Activated naive CD4-positive, alpha-beta T cell treated with anti-CD3 and anti-CD28 coated beads, Interleukin-2, amount 10 ng/mL, durations not matched to agents 7 days and 5 days (primary cell): ENCODE measurements around the gene TNK2.
"Not testable (repeated sequence)": the region's sequence is repeated elsewhere in the genome, so short reads cannot be mapped to it uniquely, and the experiment has no call there.

Source experiments
- CTCF ChIA-PET: fragments of 350-600 bp; sonication (Branson Sonifier 250); formaldehyde crosslinking; loops from one replicate; lab custom pipeline; 2021; ENCODE audit warnings: antibody characterized with exemption; lab: Charles Lee
- DNase-seq: peaks from one replicate; pipeline ENCODE4 v3.0.0-alpha.2; 2020
- H3K27ac Mint-ChIP-seq: one replicate; pipeline ENCODE4 v1.8.0; 2021; ENCODE audit warnings: mild to moderate bottlenecking, moderate library complexity, mixed read lengths
- H3K27me3 Mint-ChIP-seq: one replicate; pipeline ENCODE4 v1.8.0; 2021; ENCODE audit warnings: mild to moderate bottlenecking, mixed read lengths
- H3K36me3 Mint-ChIP-seq: one replicate; pipeline ENCODE4 v1.8.0; 2021; ENCODE audit warnings: mixed read lengths
- H3K4me1 Mint-ChIP-seq: one replicate; pipeline ENCODE4 v1.8.0; 2021; ENCODE audit warnings: mixed read lengths
- H3K4me3 Mint-ChIP-seq: one replicate; pipeline ENCODE4 v1.8.0; 2021; ENCODE audit warnings: mild to moderate bottlenecking, moderate library complexity, mixed read lengths
- H3K9me3 Mint-ChIP-seq: one replicate; pipeline ENCODE4 v1.8.0; 2021; ENCODE audit warnings: mixed read lengths

Gene TNK2

GRCh38 chr3:195911041-195911945, 2.9 kb upstream of the TNK2 start:
- H3K27ac Mint-ChIP-seq: no peak overlapping the region
- H3K9me3 Mint-ChIP-seq: no peaks in the 10 kb centered on the region
- H3K27me3 Mint-ChIP-seq: peaks cover 19% of the 10 kb centered on the region
- peaks cover 33% of the 10 kb centered on the region for H3K4me1 Mint-ChIP-seq
- no peak overlapping the region for H3K4me3 Mint-ChIP-seq
- no peak for DNase-seq
- H3K36me3 Mint-ChIP-seq: peaks cover 5% of the 10 kb centered on the region
- CTCF ChIA-PET: interaction anchor here (0.6 to 8.1 kb wide), 8 partner anchors 11 to 889 kb away, joined by 3 to 118 read pairs (median 4); no protein-coding TSS in a partner anchor

GRCh38 chr3:195910499-195910845, 2.1 kb upstream of the TNK2 start:
- peaks cover 14% of the 10 kb centered on the region for H3K36me3 Mint-ChIP-seq
- DNase-seq: no peak
- CTCF ChIA-PET: interaction anchor here (2.1 to 8.1 kb wide), 4 partner anchors 15 to 52 kb away, joined by 5 to 118 read pairs (median 65); no protein-coding TSS in a partner anchor
- peaks cover 14% of the 10 kb centered on the region for H3K27me3 Mint-ChIP-seq
- H3K27ac Mint-ChIP-seq: peak overlapping the region; percentile 86
- no peaks in the 10 kb centered on the region for H3K9me3 Mint-ChIP-seq
- peaks cover 40% of the 10 kb centered on the region for H3K4me1 Mint-ChIP-seq
- peak overlapping the region; percentile 73 for H3K4me3 Mint-ChIP-seq

- no peaks in the 10 kb centered on the region for H3K9me3 Mint-ChIP-seq
- H3K36me3 Mint-ChIP-seq: peaks cover 18% of the 10 kb centered on the region
- H3K27ac Mint-ChIP-seq: peak overlapping the region; percentile 86
- DNase-seq: peak; percentile 92
- H3K4me3 Mint-ChIP-seq: peak overlapping the region; percentile 73
- H3K27me3 Mint-ChIP-seq: peaks cover 9% of the 10 kb centered on the region
- peaks cover 43% of the 10 kb centered on the region for H3K4me1 Mint-ChIP-seq
- CTCF ChIA-PET: interaction anchor here (5.9 kb wide), 1 partner anchor 15 kb away, joined by 72 read pairs; no protein-coding TSS in a partner anchor
Observed at GRCh38 chr3:195909644-195910498, 1.5 kb upstream of the TNK2 start.

DNA sequence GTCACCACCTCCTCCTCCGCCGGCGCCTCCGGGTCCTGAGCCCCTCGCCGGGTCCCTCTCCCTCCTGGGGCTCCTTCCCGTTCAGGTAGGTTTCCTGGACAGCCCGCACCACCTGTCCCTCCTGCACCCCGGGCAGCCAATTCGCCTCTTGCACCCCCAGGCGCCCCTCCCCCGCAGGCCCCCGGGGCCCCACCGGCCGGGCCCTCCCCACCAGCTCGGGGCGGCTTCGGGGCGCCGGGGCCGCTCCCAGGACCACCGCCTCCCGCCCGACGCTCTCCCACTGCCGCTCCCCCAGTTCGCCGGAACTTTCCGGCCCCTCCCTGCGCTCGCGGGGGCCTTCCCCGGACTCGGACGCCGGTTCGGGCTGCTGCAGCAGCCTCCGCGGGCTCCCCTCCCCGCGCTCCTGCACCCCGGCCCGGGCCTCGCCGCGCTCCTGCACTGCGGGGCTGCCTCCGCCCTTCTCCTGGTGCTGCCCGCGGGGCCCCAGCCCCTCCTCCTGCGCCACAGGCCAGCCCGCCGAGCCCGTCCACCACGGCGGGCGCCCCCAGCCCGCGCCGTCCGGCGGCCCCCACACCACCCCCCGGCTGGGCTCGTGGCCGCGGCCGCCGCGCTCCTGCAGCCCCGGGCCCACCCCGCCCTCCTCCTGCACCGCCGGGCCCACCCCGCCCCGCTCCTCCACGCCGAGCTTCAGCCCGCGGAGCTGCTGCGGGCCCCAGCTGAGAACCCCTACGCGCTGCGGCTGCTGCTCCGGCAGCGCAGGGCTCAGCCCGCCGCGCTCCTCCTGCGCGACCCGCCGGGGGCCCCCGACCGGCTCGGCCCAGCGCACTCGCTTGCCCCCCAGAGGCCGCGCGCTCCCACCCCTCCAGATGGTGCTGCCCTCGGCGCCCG, 587 bp upstream of the TNK2 start:
- Mint-ChIP-seq H3K36me3 (peaks cover 23% of the 10 kb centered on the region), H3K4me1 (peaks cover 46% of the 10 kb centered on the region), H3K4me3 (peak overlapping the region; percentile 80), H3K27ac (peak overlapping the region; percentile 100), H3K27me3 (peaks cover 8% of the 10 kb centered on the region), H3K9me3 (no peaks in the 10 kb centered on the region)
- CTCF ChIA-PET: interaction anchor here (1.0 to 5.9 kb wide), 4 partner anchors 11 to 638 kb away, joined by 3 to 72 read pairs (median 8); partner anchors contain the start of gene XXYLT1
- DNase-seq: peak; percentile 54

DNA sequence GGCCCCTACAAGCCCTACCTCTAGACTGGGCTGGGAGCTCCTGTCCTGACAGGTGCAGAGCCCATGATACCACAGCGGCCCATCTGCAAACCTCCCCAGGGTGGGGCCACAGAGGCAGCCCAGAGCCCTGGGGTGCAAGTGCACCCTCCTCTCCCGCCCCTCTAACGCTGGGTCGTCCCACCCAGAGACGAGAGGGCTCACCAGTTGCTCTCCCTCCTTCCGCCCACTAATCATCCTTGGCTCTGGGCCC, 742 bp downstream of the TNK2 start:
- peaks cover 26% of the 10 kb centered on the region for H3K36me3 Mint-ChIP-seq
- H3K27me3 Mint-ChIP-seq: peaks cover 8% of the 10 kb centered on the region
- CTCF ChIA-PET: interaction anchor here (1.0 to 5.9 kb wide), 5 partner anchors 9 to 51 kb away, joined by 4 to 72 read pairs (median 6); no protein-coding TSS in a partner anchor
- H3K27ac Mint-ChIP-seq: peak overlapping the region; percentile 100
- DNase-seq: no peak
- H3K4me3 Mint-ChIP-seq: peak overlapping the region; percentile 80
- no peaks in the 10 kb centered on the region for H3K9me3 Mint-ChIP-seq
- peaks cover 56% of the 10 kb centered on the region for H3K4me1 Mint-ChIP-seq

DNA sequence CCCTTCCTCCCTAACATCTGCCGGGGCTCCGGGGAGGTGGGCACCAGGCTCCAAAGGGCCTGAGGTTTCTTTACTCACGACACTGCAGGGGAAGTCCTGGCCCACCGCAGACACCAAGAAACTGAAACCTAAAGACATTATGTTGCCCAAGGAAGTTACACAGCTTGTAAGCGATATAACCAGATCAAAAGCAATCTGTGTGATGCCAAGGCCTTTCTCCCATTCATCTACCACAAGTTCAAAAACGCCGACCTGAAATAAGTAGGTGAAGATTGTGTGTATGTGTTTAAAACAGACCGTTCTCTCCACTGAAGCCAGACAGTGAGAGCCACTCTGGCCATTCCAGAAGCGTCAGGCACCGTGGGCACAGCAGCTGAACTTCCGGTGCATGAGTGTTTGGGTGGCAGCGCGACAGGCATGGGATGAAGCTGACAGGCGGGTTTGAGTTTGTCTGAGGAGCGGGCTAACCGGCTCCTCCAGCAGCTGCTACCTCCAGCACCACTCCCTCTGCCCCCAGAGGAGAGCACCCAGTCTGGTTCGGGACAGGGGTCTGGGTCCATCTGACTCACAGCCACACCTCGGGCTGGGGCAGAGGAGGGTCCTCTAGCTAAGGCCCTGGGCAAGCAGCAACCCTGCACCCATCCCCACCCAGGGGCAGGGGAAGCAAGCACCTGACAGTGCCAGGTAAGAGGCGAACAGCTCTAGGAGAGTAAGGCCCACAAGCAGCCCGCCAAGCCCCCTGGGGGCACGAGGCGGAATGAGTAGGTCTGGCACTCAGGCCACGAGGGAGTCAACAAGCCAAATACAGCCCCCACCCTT, 1.3 kb downstream of the TNK2 start:
- peak overlapping the region; percentile 80 for H3K4me3 Mint-ChIP-seq
- H3K27me3 Mint-ChIP-seq: peaks cover 8% of the 10 kb centered on the region
- no peaks in the 10 kb centered on the region for H3K9me3 Mint-ChIP-seq
- CTCF ChIA-PET: interaction anchor here (0.7 to 5.9 kb wide), 5 partner anchors 8 to 50 kb away, joined by 4 to 72 read pairs (median 4); no protein-coding TSS in a partner anchor
- peak overlapping the region; percentile 100 for H3K27ac Mint-ChIP-seq
- peak; percentile 82 for DNase-seq
- H3K36me3 Mint-ChIP-seq: peaks cover 26% of the 10 kb centered on the region
- peaks cover 58% of the 10 kb centered on the region for H3K4me1 Mint-ChIP-seq

- Mint-ChIP-seq H3K27ac (peak overlapping the region; percentile 100), H3K9me3 (no peaks in the 10 kb centered on the region)
Observed at GRCh38 chr3:195905970-195906864, 2.1 kb downstream of the TNK2 start.

GRCh38 chr3:195904368-195904767, 4.0 kb downstream of the TNK2 start:
- CTCF ChIA-PET: interaction anchor here (5.9 kb wide), 1 partner anchor 10 kb away, joined by 72 read pairs; no protein-coding TSS in a partner anchor
- Mint-ChIP-seq H3K9me3 (no peaks in the 10 kb centered on the region), H3K36me3 (peaks cover 39% of the 10 kb centered on the region), H3K4me1 (peaks cover 77% of the 10 kb centered on the region), H3K27ac (no peak overlapping the region), H3K27me3 (no peaks in the 10 kb centered on the region), H3K4me3 (no peak overlapping the region)
- DNase-seq: no peak

More at GRCh38 chr3:195905970-195906864, 2.1 kb downstream of the TNK2 start:
- Mint-ChIP-seq H3K36me3 (peaks cover 26% of the 10 kb centered on the region), H3K4me1 (peaks cover 66% of the 10 kb centered on the region), H3K27me3 (no peaks in the 10 kb centered on the region), H3K4me3 (peak overlapping the region; percentile 80)
- no peak for DNase-seq
- CTCF ChIA-PET: interaction anchor here (0.7 to 5.9 kb wide), 2 partner anchors 9 to 12 kb away, joined by 4 to 72 read pairs; no protein-coding TSS in a partner anchor

DNA sequence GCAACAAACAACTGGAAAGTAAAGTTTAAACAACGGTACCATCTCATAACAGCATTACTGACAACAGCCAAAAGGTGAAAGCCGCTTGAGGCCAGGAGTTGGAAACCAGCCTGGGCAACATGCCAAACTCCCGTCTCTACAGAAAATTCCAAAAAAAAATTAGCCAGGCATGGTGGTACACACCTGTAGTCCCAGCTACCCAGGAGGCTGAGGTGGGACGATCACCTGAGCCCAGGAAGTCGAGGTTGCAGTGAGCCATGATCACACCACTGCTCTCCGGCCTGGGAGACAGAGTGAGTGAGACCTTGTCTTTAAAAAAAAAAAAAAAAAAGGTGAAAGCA, 4.4 kb downstream of the TNK2 start:
- Mint-ChIP-seq H3K27ac (peak overlapping the region; percentile 56), H3K4me3 (no peak overlapping the region), H3K27me3 (no peaks in the 10 kb centered on the region), H3K9me3 (no peaks in the 10 kb centered on the region), H3K4me1 (peaks cover 81% of the 10 kb centered on the region), H3K36me3 (peaks cover 39% of the 10 kb centered on the region)
- CTCF ChIA-PET: interaction anchor here (0.7 kb wide), 1 partner anchor 9 kb away, joined by 3 read pairs; no protein-coding TSS in a partner anchor
- no peak for DNase-seq

DNA sequence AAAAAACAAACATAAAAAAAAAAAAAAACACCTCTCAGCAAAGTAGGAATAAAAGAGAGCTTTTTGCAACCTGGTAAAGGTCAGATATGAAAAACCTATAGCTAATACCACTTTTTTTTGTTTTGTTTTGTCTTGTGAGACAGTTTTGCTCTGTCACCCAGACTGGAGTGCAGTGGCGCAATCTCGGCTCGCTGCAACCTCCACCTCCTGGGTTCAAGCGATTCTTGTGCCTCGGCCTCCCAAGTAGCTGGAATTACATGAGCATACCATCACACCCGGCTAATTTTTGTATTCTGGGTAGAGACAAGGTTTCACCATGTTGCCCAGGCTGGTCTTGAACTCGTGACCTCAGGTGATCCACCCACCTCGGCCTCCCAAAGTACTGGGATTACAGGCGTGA, 5.7 kb downstream of the TNK2 start:
- H3K4me3 Mint-ChIP-seq, H3K27ac Mint-ChIP-seq: not testable (repeated sequence)
- CTCF ChIA-PET: interaction anchor here (1.1 kb wide), 1 partner anchor 9 kb away, joined by 4 read pairs; no protein-coding TSS in a partner anchor

DNA sequence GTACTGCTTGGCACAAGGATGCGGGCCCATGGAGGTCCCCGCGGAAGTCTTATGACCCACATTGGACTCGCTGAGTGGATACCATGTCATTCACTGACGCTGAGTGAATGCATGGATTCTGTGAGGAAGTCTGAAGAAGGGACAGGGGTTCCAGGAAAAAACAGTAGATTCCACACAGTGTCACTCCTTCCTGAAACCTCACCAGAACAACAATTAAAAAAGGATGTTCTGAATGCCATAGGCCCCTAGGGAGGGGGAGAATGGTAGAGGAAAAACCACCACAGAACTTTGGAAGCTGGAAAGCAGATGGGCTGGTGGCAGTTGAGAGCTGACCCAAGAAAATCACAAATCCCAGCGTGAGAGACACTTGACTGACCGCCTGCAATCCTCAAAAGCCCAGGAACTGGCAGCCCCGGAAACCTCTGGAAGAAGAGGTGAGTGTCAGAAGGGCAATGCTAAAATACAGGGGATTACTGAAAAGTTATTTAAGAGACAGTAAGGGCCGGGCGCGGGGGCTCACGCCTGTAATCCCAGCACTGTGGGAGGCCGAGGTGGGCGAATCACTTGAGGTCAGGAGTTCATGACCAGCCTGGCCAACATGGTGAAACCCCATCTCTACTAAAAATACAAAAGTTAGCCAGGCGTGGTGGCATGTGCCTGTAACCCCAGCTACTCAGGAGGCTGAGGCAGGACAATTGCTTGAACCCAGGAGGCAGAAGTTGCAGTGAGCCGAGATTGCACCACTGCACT, 6.3 kb downstream of the TNK2 start:
- not testable (repeated sequence) for H3K4me3 Mint-ChIP-seq, H3K9me3 Mint-ChIP-seq, DNase-seq, H3K27me3 Mint-ChIP-seq, H3K27ac Mint-ChIP-seq
- CTCF ChIA-PET: interaction anchor here (0.8 to 1.1 kb wide), 3 partner anchors 8 to 41 kb away, joined by 3 to 4 read pairs (median 3); no protein-coding TSS in a partner anchor
- Mint-ChIP-seq H3K4me1 (peaks cover 92% of the 10 kb centered on the region), H3K36me3 (peaks cover 44% of the 10 kb centered on the region)

More for the DNA sequence above, 5.7 kb downstream of the TNK2 start:
- Mint-ChIP-seq H3K4me1 (peaks cover 88% of the 10 kb centered on the region), H3K36me3 (peaks cover 44% of the 10 kb centered on the region)
- H3K27me3 Mint-ChIP-seq, DNase-seq, H3K9me3 Mint-ChIP-seq: not testable (repeated sequence)
